ENCODE results near the gene SLC2A3.
A peak's percentile ranks its signal among the peaks of the same experiment; 100 is the strongest.
"Not testable (repeated sequence)": the region's sequence is repeated elsewhere in the genome, so short reads cannot be mapped to it uniquely, and the experiment has no call there.

SLC2A3 gene

DNA sequence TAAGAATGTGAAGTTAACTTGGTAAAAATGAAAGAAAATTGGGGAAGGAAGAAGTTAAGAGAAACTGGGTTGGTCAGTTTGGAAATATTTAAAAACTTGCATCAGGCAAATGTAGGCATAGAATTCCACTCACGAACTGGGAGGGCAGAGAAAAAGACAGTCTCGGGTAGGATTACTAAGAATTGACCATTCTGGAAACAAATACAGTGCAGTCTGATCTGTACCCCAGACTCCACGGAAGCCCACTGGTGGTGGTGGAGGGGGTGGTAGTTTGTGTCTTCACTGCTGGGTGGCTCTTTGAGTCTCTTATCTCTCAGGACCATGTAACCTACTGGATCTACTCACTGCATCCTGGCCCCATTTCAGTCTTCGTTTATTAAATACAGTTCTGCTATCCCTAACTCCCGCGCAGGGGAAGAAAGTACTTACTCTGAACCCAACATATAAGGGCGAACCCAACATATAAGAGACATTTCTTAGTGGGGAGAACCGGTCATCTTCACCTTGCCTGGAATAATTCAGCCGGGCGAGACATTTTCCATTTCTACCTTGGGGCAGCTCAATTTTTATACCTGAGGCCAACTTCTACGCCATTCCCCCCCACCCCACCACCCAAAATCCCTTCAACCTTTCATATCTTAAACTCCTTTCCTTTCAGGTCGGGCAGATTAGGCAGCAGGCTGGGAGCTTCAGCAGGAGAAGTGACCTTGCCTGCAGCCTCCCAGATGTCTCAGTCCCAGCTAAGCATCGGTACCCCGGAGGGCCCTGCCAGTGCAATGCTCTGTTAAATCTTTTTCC is 1.7 kb downstream of the SLC2A3 start:
- Histone ChIP-seq H3K18ac (ENCODE audit: low read length) (no peak overlapping the region), H2AK5ac (ENCODE audit: low read depth, low read length) (no peak overlapping the region), H3K9ac (ENCODE audit: low read depth, low read length, poor library complexity) (peak overlapping the region; percentile 32), H3K4me3 (ENCODE audit: low read length in 2 of 2) (peak overlapping the region; percentile 69 to 83), H4K91ac (ENCODE audit: low read depth, low read length, poor library complexity) (no peak overlapping the region), H3K79me1 (ENCODE audit: low read depth, low read length) (peaks cover 3% of the 10 kb centered on the region), H4K8ac (ENCODE audit: low read depth, low read length) (no peak overlapping the region), H3K4me1 (ENCODE audit: control insufficient read depth in 2 of 2, insufficient read depth in 1 of 2, low read depth in 1 of 2, low read length in 2 of 2) (peaks cover 2 to 12% of the 10 kb centered on the region in 2 donors), H3K23ac (ENCODE audit: low read depth, low read length, poor library complexity) (no peak overlapping the region), H3K4ac (ENCODE audit: low read length) (no peak overlapping the region), H3K27me3 (ENCODE audit: control insufficient read depth in 3 of 3, insufficient read depth in 3 of 3, low read depth in 1 of 3, low read length in 3 of 3) (no peaks in the 10 kb centered on the region), H3K4me2 (ENCODE audit: insufficient read depth, low read length, poor library complexity, severe bottlenecking) (peak overlapping the region; percentile 78), H2BK12ac (ENCODE audit: low read length) (no peak overlapping the region), H3K14ac (ENCODE audit: low read length) (no peak overlapping the region), H3K9me3 (replicated peaks in 1 of 2; ENCODE audit: control insufficient read depth in 2 of 2, insufficient read depth in 1 of 2, low read depth in 1 of 2, low read length in 2 of 2) (no peaks in the 10 kb centered on the region), H3K27ac (replicated peaks; ENCODE audit: low read length) (no peak overlapping the region), H2AFZ (ENCODE audit: low read length) (no peak overlapping the region), H2BK5ac (ENCODE audit: low read length) (no peak overlapping the region), H2BK15ac (ENCODE audit: low read length) (no peak overlapping the region), H3K36me3 (replicated peaks in 1 of 2; ENCODE audit: control insufficient read depth in 2 of 2, insufficient read depth in 2 of 2, low read length in 2 of 2) (peaks cover 15 to 54% of the 10 kb centered on the region in 2 donors), H2BK120ac (ENCODE audit: low read depth, low read length) (no peak overlapping the region)
- DNase-seq (ENCODE audit: low spot score), result no peak
- 100% methylated on average over 1 of the region's 14 CpGs; no CpG with 5 or more reads in 1 of the 2 donors for WGBS, 2 donors (ENCODE audit: extremely low coverage in 2 of 2, insufficient read length in 2 of 2, insufficient replicate concordance in 1 of 2)

DNA sequence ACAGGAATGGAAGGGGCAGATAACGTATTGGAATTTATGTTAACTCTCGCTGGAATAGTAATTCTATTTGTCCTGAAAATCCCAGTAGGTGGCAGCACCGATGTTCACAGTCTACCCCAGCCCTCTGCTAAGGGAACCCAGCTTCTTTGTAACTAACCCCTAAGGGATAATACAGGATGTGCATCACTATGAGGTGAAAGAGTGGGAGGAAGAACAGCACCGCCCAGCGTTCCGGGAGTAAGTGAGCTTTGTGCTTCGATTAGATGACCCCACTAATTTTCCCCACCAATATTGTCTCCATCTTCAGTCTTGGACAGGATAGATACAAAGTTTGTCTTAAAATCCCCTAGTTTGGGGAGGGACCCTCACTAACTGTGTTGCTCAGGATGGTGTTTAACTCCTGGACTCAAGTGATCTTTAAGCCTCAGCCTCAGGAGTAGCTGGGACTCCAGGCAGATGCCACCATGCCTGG is 2.7 kb downstream of the SLC2A3 start:
- Histone ChIP-seq H3K4me2 (ENCODE audit: insufficient read depth, low read length, poor library complexity, severe bottlenecking) (peak overlapping the region; percentile 15), H3K18ac (ENCODE audit: low read length) (no peak overlapping the region), H2BK15ac (ENCODE audit: low read length) (no peak overlapping the region), H3K36me3 (replicated peaks in 1 of 2; ENCODE audit: control insufficient read depth in 2 of 2, insufficient read depth in 2 of 2, low read length in 2 of 2) (peaks cover 21 to 64% of the 10 kb centered on the region in 2 donors), H2AK5ac (ENCODE audit: low read depth, low read length) (no peak overlapping the region), H2BK12ac (ENCODE audit: low read length) (no peak overlapping the region), H3K23ac (ENCODE audit: low read depth, low read length, poor library complexity) (no peak overlapping the region), H3K4ac (ENCODE audit: low read length) (no peak overlapping the region), H3K9me3 (replicated peaks in 1 of 2; ENCODE audit: control insufficient read depth in 2 of 2, insufficient read depth in 1 of 2, low read depth in 1 of 2, low read length in 2 of 2) (no peaks in the 10 kb centered on the region), H3K14ac (ENCODE audit: low read length) (no peak overlapping the region), H3K4me3 (ENCODE audit: low read length in 2 of 2) (peak overlapping the region; percentile 48 to 69), H3K27ac (replicated peaks; ENCODE audit: low read length) (no peak overlapping the region), H4K8ac (ENCODE audit: low read depth, low read length) (no peak overlapping the region), H3K79me1 (ENCODE audit: low read depth, low read length) (peaks cover 3% of the 10 kb centered on the region), H2BK120ac (ENCODE audit: low read depth, low read length) (no peak overlapping the region), H4K91ac (ENCODE audit: low read depth, low read length, poor library complexity) (no peak overlapping the region), H3K4me1 (ENCODE audit: control insufficient read depth in 2 of 2, insufficient read depth in 1 of 2, low read depth in 1 of 2, low read length in 2 of 2) (peaks cover 2 to 11% of the 10 kb centered on the region in 2 donors), H2BK5ac (ENCODE audit: low read length) (no peak overlapping the region), H2AFZ (ENCODE audit: low read length) (no peak overlapping the region), H3K27me3 (ENCODE audit: control insufficient read depth in 3 of 3, insufficient read depth in 3 of 3, low read depth in 1 of 3, low read length in 3 of 3) (no peaks in the 10 kb centered on the region), H3K9ac (ENCODE audit: low read depth, low read length, poor library complexity) (no peak overlapping the region)
- DNase-seq (ENCODE audit: low spot score), result peak; percentile 74
- no CpG with 5 or more reads among the region's 7 CpGs for WGBS, 2 donors (ENCODE audit: extremely low coverage in 2 of 2, insufficient read length in 2 of 2, insufficient replicate concordance in 1 of 2)

DNA sequence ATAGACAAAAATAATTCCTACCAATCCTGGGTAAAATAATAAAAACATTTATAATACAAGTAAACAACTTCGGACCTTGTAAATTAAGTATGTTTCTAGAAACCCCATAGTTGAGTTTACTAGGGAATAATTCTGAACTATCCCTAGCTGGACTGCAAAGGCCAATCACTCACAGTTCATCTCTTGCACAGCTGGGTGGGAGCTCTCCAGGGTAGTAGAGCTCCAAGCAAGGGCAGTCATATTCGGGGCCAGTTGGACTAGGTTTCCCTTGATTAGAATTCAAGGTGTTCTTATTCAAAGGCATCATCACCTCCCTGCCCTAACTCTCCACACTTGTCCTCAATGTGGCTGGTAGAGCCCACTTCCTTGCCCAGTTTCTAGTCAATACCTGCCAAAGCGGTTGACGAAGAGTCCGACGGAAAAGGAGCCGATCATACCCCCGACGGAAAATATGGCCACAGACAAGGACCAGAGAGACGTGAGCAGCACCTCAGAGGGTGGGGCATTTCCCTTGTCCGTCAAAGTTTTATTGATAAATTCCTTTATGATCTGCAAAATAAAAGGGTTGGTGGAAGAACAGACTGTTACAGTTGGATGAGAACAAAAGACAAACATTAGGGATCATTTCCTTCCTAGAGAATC is 3.3 kb downstream of the SLC2A3 start:
- H3K14ac ChIP-seq (ENCODE audit: low read length); H2BK12ac ChIP-seq (ENCODE audit: low read length); DNase-seq (ENCODE audit: low spot score); H3K4me3 ChIP-seq (ENCODE audit: low read length in 2 of 2); H2BK120ac ChIP-seq (ENCODE audit: low read depth, low read length); H3K4me1 ChIP-seq (ENCODE audit: control insufficient read depth in 2 of 2, insufficient read depth in 1 of 2, low read depth in 1 of 2, low read length in 2 of 2); H3K27me3 ChIP-seq (ENCODE audit: control insufficient read depth in 3 of 3, insufficient read depth in 3 of 3, low read depth in 1 of 3, low read length in 3 of 3); H4K8ac ChIP-seq (ENCODE audit: low read depth, low read length); H3K18ac ChIP-seq (ENCODE audit: low read length); H4K91ac ChIP-seq (ENCODE audit: low read depth, low read length, poor library complexity); H2AK5ac ChIP-seq (ENCODE audit: low read depth, low read length); H2BK5ac ChIP-seq (ENCODE audit: low read length); H3K27ac ChIP-seq (replicated peaks; ENCODE audit: low read length); H3K23ac ChIP-seq (ENCODE audit: low read depth, low read length, poor library complexity); H2BK15ac ChIP-seq (ENCODE audit: low read length); H3K9ac ChIP-seq (ENCODE audit: low read depth, low read length, poor library complexity); H3K9me3 ChIP-seq (replicated peaks in 1 of 2; ENCODE audit: control insufficient read depth in 2 of 2, insufficient read depth in 1 of 2, low read depth in 1 of 2, low read length in 2 of 2); H3K4me2 ChIP-seq (ENCODE audit: insufficient read depth, low read length, poor library complexity, severe bottlenecking); H3K4ac ChIP-seq (ENCODE audit: low read length); H3K79me1 ChIP-seq (ENCODE audit: low read depth, low read length); H2AFZ ChIP-seq (ENCODE audit: low read length): not testable (repeated sequence)
- H3K36me3 ChIP-seq (replicated peaks in 1 of 2; ENCODE audit: control insufficient read depth in 2 of 2, insufficient read depth in 2 of 2, low read length in 2 of 2), result peaks cover 25 to 69% of the 10 kb centered on the region in 2 donors
- no CpG with 5 or more reads among the region's 11 CpGs for WGBS, 2 donors (ENCODE audit: extremely low coverage in 2 of 2, insufficient read length in 2 of 2, insufficient replicate concordance in 1 of 2)

DNA sequence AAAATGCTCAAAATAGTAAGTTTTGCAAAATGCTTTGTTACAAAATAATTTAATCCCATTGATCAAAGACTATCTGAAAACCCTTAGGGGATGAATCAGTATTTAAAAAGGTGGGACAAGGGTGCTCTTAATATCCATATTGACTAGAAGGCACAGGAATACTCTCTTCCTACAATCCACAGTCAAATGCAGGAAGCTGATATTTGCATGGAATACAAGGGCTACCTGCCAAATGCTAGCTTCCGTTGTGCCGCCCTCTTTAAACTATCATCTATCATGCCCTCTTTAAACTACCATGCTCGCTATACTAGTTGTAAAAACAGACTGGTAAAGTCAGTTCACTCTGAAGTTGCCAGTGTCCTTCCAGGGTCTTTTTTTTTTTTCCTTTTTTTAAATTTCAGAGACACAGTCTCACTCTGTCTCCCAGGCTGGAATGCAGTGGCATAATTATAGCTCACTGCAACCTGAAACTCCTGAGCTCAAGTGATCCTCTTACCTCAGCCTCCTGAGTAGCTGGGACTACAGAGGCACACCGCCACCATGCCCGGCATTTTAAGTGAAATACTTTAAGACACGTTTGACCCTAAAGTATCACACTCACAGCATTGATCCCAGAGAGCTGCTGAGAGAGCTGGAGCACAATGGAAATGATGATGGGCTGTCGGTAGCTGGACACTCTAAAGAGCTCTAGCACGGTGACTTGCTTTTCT is 6.7 kb downstream of the SLC2A3 start:
- H3K23ac ChIP-seq (ENCODE audit: low read depth, low read length, poor library complexity), result no peak overlapping the region
- H3K36me3 ChIP-seq (replicated peaks in 1 of 2; ENCODE audit: control insufficient read depth in 2 of 2, insufficient read depth in 2 of 2, low read length in 2 of 2), result peaks cover 34 to 93% of the 10 kb centered on the region in 2 donors
- H3K27ac ChIP-seq (replicated peaks; ENCODE audit: low read length), result no peak overlapping the region
- H3K9ac ChIP-seq (ENCODE audit: low read depth, low read length, poor library complexity), result no peak overlapping the region
- H3K4me2 ChIP-seq (ENCODE audit: insufficient read depth, low read length, poor library complexity, severe bottlenecking), result no peak overlapping the region
- H3K4me1 ChIP-seq (ENCODE audit: control insufficient read depth in 2 of 2, insufficient read depth in 1 of 2, low read depth in 1 of 2, low read length in 2 of 2), result peaks cover 0 to 7% of the 10 kb centered on the region in 2 donors
- no peak overlapping the region for H2BK120ac ChIP-seq (ENCODE audit: low read depth, low read length)
- no peak overlapping the region for H3K4ac ChIP-seq (ENCODE audit: low read length)
- no CpG with 5 or more reads among the region's 8 CpGs for WGBS, 2 donors (ENCODE audit: extremely low coverage in 2 of 2, insufficient read length in 2 of 2, insufficient replicate concordance in 1 of 2)
- H4K91ac ChIP-seq (ENCODE audit: low read depth, low read length, poor library complexity), result no peak overlapping the region
- no peak overlapping the region for H2BK15ac ChIP-seq (ENCODE audit: low read length)
- no peak overlapping the region for H2BK12ac ChIP-seq (ENCODE audit: low read length)
- H3K27me3 ChIP-seq (ENCODE audit: control insufficient read depth in 3 of 3, insufficient read depth in 3 of 3, low read depth in 1 of 3, low read length in 3 of 3), result no peaks in the 10 kb centered on the region
- no peak overlapping the region for H4K8ac ChIP-seq (ENCODE audit: low read depth, low read length)
- no peaks in the 10 kb centered on the region for H3K9me3 ChIP-seq (replicated peaks in 1 of 2; ENCODE audit: control insufficient read depth in 2 of 2, insufficient read depth in 1 of 2, low read depth in 1 of 2, low read length in 2 of 2)
- DNase-seq (ENCODE audit: low spot score), result no peak
- H2AFZ ChIP-seq (ENCODE audit: low read length), result no peak overlapping the region
- H3K4me3 ChIP-seq (ENCODE audit: low read length in 2 of 2), result no peak overlapping the region
- no peak overlapping the region for H2AK5ac ChIP-seq (ENCODE audit: low read depth, low read length)
- H3K14ac ChIP-seq (ENCODE audit: low read length), result no peak overlapping the region
- H3K18ac ChIP-seq (ENCODE audit: low read length), result no peak overlapping the region
- H2BK5ac ChIP-seq (ENCODE audit: low read length), result no peak overlapping the region
- H3K79me1 ChIP-seq (ENCODE audit: low read depth, low read length), result peaks cover 4% of the 10 kb centered on the region
